ENCODE measurements around the gene AAK1.

AAK1 gene

DNA sequence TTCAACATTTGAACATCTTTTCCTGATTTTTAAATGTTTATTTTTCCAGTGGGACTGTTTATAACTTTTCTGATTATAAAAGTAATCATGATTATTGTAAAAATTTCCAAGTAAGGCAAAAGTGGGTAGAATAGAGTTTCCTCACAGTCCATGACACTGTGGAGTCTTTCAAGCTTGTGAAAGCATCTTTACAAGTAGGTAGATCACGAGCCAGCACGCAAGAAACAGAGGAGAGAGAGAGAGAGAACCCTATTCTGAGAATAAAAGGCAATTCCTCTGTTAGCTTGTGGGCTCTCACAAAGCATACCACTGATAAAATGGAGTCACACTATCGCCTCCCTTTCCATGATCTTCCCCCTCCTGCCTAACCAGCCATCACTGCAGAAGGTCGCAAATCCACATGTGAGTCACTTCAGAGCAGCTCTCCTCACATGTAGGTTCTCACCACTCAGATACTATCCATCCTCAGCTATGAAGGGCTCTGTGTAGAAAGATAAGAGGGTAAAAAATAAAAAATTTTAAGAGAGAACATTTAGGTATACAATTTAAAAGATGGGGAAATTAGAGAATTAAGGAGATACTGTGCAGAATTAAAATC, 40.3 kb downstream of the AAK1 start:
- DNase-seq (ENCODE audit: low read depth): no peak
- TF ChIP-seq, protein P1, sequence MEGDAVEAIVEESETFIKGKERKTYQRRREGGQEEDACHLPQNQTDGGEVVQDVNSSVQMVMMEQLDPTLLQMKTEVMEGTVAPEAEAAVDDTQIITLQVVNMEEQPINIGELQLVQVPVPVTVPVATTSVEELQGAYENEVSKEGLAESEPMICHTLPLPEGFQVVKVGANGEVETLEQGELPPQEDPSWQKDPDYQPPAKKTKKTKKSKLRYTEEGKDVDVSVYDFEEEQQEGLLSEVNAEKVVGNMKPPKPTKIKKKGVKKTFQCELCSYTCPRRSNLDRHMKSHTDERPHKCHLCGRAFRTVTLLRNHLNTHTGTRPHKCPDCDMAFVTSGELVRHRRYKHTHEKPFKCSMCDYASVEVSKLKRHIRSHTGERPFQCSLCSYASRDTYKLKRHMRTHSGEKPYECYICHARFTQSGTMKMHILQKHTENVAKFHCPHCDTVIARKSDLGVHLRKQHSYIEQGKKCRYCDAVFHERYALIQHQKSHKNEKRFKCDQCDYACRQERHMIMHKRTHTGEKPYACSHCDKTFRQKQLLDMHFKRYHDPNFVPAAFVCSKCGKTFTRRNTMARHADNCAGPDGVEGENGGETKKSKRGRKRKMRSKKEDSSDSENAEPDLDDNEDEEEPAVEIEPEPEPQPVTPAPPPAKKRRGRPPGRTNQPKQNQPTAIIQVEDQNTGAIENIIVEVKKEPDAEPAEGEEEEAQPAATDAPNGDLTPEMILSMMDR (IDR thresholded peaks at IDR 0.05; ENCODE audit: control insufficient read depth, extremely low read depth, insufficient read depth): no peak
- no peak overlapping the region for H3K4me3 ChIP-seq (ENCODE audit: low read depth, low read length)

DNA sequence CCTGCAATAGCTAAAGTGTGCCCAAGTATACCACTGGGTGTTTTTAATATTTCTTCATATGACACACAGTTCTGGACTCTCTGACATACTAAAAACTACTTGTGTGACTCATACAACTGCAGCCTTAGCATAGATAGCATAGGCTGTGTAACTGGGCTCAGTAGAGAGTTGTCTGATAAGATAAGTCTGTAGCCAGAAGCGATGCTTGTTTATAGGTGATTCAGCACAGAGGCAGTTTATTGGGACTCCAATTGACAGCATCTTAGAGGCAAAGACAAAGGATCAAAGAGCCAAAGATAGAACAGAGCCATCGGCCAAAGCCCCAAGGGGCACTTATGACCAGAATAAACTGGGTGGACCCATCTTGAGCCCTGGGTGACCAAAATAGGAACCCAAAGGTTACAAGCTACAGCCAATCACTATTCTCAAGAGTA, 42.3 kb downstream of the AAK1 start:
- H3K4me3 ChIP-seq (ENCODE audit: low read depth, low read length): no peak overlapping the region
- TF ChIP-seq, protein P1 (IDR thresholded peaks at IDR 0.05; ENCODE audit: control insufficient read depth, extremely low read depth, insufficient read depth): no peak
- DNase-seq (ENCODE audit: low read depth): no peak

DNA sequence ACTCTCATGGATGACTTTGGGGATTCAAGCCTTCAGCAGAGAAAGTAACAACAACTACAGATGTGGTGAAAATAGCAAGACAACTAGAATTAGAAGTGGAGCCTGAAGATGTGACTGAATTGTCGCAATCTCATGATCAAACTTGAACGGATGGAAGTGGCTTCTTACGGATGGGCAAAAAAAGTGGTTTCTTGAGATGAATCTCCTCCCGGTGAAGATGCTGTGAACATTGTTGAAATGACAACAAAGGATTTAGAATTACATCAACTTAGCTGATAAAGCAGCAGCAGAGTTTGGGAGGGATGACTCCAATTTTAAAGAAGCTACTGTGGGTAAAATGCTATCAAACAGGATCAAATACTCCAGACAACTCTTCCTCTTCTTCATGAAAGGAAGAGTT, 43.1 kb downstream of the AAK1 start:
- TF ChIP-seq, protein P1 (IDR thresholded peaks at IDR 0.05; ENCODE audit: control insufficient read depth, extremely low read depth, insufficient read depth): no peak
- no peak for DNase-seq (ENCODE audit: low read depth)
- no peak overlapping the region for H3K4me3 ChIP-seq (ENCODE audit: low read depth, low read length)

DNA sequence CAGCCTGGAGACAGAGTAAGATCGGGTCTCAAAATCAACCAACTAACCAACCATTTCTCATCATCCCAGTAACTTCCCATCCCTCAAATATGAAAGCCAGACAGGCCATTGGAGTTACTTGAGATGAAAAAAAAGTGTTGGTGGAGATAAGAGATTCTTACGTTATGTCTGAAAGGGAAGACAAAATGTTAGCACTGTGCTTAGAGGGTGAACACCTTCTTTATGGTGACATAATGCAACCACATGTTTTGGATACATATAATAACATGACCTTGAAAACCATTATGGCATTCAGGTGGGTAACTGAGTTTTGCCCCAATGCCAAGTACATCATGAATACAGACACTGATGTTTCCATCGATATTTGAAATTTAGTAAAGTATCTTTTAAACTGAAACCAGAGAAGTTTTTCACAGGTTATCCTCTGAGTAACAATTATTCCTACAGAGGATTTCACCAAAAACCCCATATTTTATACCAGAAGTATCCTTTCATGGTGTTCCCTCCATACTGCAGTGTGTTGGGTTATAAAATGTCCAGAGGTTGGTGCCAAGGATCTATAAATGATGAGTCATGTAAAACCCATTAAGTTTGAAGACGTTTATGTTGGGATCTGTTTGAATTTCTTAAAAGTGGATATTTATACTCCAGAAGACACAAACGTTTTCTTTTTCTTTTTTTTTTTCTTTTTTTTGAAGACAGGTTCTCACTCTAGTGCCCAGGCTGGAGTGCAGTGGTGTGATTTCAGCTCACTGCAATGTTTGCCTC, 45.5 kb downstream of the AAK1 start:
- no peak for DNase-seq (ENCODE audit: low read depth)
- no peak overlapping the region for H3K4me3 ChIP-seq (ENCODE audit: low read depth, low read length)
- TF ChIP-seq, protein P1 (IDR thresholded peaks at IDR 0.05; ENCODE audit: control insufficient read depth, extremely low read depth, insufficient read depth): no peak

DNA sequence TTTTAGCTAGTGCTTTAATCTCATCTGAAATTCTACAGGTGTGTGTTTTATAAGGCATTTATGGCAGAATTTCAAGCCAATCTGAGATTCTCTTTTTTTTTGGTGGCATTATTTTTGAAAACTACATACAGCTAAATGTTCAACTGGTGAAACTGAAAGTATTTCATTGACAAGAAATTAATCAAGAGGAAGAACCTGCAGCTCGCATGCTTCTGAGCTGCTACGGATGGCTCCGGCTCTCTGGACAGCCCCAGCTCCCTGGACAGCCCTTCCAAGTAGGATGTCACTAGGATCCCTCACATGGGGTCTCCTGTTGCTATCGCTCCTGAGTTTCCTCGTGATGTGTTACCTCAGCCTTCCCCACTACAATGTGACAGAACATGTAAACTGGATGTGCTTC, 46.4 kb downstream of the AAK1 start:
- TF ChIP-seq, protein P1 (IDR thresholded peaks at IDR 0.05; ENCODE audit: control insufficient read depth, extremely low read depth, insufficient read depth): no peak
- no peak overlapping the region for H3K4me3 ChIP-seq (ENCODE audit: low read depth, low read length)
- no peak for DNase-seq (ENCODE audit: low read depth)

DNA sequence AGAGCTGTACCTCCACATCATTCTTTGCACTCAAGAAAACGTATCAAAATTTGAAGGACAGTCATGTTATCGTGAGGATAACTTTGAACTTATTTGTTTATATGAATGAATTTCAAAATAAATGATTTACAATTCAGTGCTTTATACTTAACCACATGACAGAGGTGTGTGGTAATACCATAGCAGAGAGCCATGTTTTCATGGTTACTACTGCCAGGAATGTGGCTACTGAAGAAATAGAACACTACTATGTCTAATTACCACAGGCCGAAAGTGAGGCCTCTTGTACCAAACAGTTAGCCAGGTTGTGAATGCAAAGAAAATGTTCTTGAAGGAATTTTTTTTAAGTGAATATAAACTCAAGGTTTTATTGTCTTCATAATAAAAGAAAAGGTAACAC, 49.2 kb downstream of the AAK1 start:
- TF ChIP-seq, protein P1 (IDR thresholded peaks at IDR 0.05; ENCODE audit: control insufficient read depth, extremely low read depth, insufficient read depth): no peak
- no peak for DNase-seq (ENCODE audit: low read depth)
- no peak overlapping the region for H3K4me3 ChIP-seq (ENCODE audit: low read depth, low read length)
